GM21423 (cell line): ENCODE results near the gene XYLT1.
A peak's percentile ranks its signal among the peaks of the same experiment; 100 is the strongest.
"Not testable (repeated sequence)": the region's sequence is repeated elsewhere in the genome, so short reads cannot be mapped to it uniquely, and the experiment has no call there.

ENCODE experiments used
- ATAC-seq: cut with Tn5 transposase; IDR thresholded peaks from one replicate; pipeline ENCODE4 v1.9.1; 2021; ENCODE audit warnings: mild to moderate bottlenecking, moderate library complexity; ENCODE audit not compliant: unreplicated experiment

Gene XYLT1

GRCh38 chr16:17313793-17314547 lies 156.8 kb downstream of the XYLT1 start:
- no peak for ATAC-seq

- no peak for ATAC-seq
Observed at GRCh38 chr16:17313085-17313611, 157.6 kb downstream of the XYLT1 start.

GRCh38 chr16:17312094-17312710 lies 158.6 kb downstream of the XYLT1 start:
- ATAC-seq: no peak

GRCh38 chr16:17311333-17312093 lies 159.2 kb downstream of the XYLT1 start:
- ATAC-seq: no peak

- ATAC-seq: no peak
Observed at GRCh38 chr16:17309510-17309909, 161.2 kb downstream of the XYLT1 start.

- no peak for ATAC-seq
Observed at GRCh38 chr16:17308186-17308585, 162.6 kb downstream of the XYLT1 start.

GRCh38 chr16:17307504-17307903 lies 163.3 kb downstream of the XYLT1 start:
- no peak for ATAC-seq

- ATAC-seq: no peak
Observed at GRCh38 chr16:17306745-17307144, 164.0 kb downstream of the XYLT1 start.

- ATAC-seq: not testable (repeated sequence)
Observed at GRCh38 chr16:17306211-17306610, 164.5 kb downstream of the XYLT1 start.

GRCh38 chr16:17305694-17306093 lies 165.1 kb downstream of the XYLT1 start:
- no peak for ATAC-seq

- no peak for ATAC-seq
Observed at GRCh38 chr16:17304491-17305119, 166.2 kb downstream of the XYLT1 start.

- no peak for ATAC-seq
Observed at GRCh38 chr16:17304106-17304490, 166.7 kb downstream of the XYLT1 start.

GRCh38 chr16:17303101-17303500 lies 167.7 kb downstream of the XYLT1 start:
- ATAC-seq: no peak

- no peak for ATAC-seq
Observed at GRCh38 chr16:17302620-17303019, 168.1 kb downstream of the XYLT1 start.

GRCh38 chr16:17302214-17302613 lies 168.5 kb downstream of the XYLT1 start:
- peak; percentile 8 for ATAC-seq

- peak; percentile 90 for ATAC-seq
Observed at GRCh38 chr16:17301593-17302135, 169.1 kb downstream of the XYLT1 start.

- ATAC-seq: no peak
Observed at GRCh38 chr16:17301184-17301583, 169.6 kb downstream of the XYLT1 start.

- ATAC-seq: no peak
Observed at GRCh38 chr16:17299790-17300189, 171.0 kb downstream of the XYLT1 start.

GRCh38 chr16:17298238-17298637 lies 172.5 kb downstream of the XYLT1 start:
- no peak for ATAC-seq

- ATAC-seq: no peak
Observed at GRCh38 chr16:17296431-17296830, 174.3 kb downstream of the XYLT1 start.

GRCh38 chr16:17295948-17296347 lies 174.8 kb downstream of the XYLT1 start:
- ATAC-seq: no peak
